Activated CD8-positive, alpha-beta memory T cell treated with anti-CD3 and anti-CD28 coated beads, Interleukin-2, amount 10 ng/mL, durations not matched to agents 7 days and 5 days (primary cell): ENCODE data around the gene NUDT9. TPM values are rescaled to one million over a fixed set of nuclear protein-coding genes. Genes with fewer than 3 reads are reported as not detected.
"Not testable (repeated sequence)": the region's sequence is repeated elsewhere in the genome, so short reads cannot be mapped to it uniquely, and the experiment has no call there.

Source experiments
- ATAC-seq: fragments of 150-1000 bp; cut with Tn5 transposase; one replicate; pipeline ENCODE4 v1.10.0; 2021; ENCODE audit warnings: moderate library complexity
- CTCF ChIA-PET: fragments of 350-600 bp; sonication (Branson Sonifier 250); formaldehyde crosslinking; loops from one replicate; lab custom pipeline; 2021; ENCODE audit warnings: antibody characterized with exemption; lab: Charles Lee
- DNase-seq: peaks from one replicate; pipeline ENCODE4 v3.0.0-alpha.2; 2020
- H3K27ac Mint-ChIP-seq: one replicate; pipeline ENCODE4 v1.8.0; 2021; ENCODE audit warnings: mild to moderate bottlenecking, mixed read lengths
- H3K27me3 Mint-ChIP-seq: one replicate; pipeline ENCODE4 v1.8.0; 2021; ENCODE audit warnings: mixed read lengths
- H3K36me3 Mint-ChIP-seq: one replicate; pipeline ENCODE4 v1.8.0; 2021; ENCODE audit warnings: mild to moderate bottlenecking, mixed read lengths
- H3K4me1 Mint-ChIP-seq: one replicate; pipeline ENCODE4 v1.8.0; 2021; ENCODE audit warnings: mixed read lengths
- H3K4me3 Mint-ChIP-seq: one replicate; pipeline ENCODE4 v1.8.0; 2021; ENCODE audit warnings: mild to moderate bottlenecking, moderate library complexity, mixed read lengths
- H3K9me3 Mint-ChIP-seq: one replicate; pipeline ENCODE4 v1.8.0; 2022; ENCODE audit warnings: low read depth, mixed read lengths
- total RNA-seq, 2 experiments: library from RNA; stranded (reverse); gene quantifications; one replicate each; pipeline ENCODE4 v1.2.3, GENCODE V29; 2021

Gene NUDT9
- total RNA-seq, 2 experiments from 2014 or later: 8.1 to 9.6 TPM

DNA sequence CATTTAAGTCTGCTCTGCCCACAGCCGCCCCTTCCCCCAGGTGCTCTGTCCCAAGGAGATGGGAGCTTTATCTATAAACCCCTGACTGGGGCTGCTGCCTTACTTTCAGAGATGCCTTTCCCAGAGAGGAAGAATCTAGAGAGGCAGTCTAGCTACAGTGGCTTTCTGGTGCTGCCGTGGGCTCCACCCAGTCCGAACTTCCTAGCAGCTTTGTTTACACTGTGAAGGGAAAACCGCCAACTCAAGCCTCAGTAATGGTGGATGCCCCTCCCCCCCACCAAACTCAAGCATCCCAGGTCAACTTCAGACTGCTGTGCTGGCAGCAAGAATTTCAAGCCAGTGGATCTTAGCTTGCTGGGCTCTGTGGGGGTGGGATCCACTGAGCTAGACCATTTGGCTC, 66.3 kb downstream of the NUDT9 start:
- H3K4me3 Mint-ChIP-seq, H3K27me3 Mint-ChIP-seq, CTCF ChIA-PET, ATAC-seq, H3K36me3 Mint-ChIP-seq, H3K9me3 Mint-ChIP-seq, H3K4me1 Mint-ChIP-seq, H3K27ac Mint-ChIP-seq, DNase-seq: not testable (repeated sequence)

DNA sequence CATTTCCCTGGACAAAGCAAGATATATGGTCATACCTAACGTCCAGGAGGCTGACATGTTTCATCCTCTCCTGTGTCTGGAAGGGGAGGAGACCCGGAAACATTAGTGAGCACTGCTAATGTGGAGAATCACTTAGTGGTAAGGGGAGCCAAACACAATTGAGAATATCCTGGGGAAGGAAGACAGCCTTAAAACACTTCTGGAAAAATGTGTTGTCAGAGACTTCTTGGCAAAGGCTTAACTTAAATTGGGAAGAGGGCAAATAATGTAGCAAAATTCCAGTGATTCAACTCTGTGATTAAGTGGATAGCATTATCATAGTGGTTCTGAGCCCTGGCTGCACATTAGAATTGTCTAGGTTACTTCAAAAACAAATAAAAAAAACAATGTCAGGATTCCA, 67.3 kb downstream of the NUDT9 start:
- no peak for DNase-seq
- H3K4me3 Mint-ChIP-seq: no peak overlapping the region
- no peak for ATAC-seq
- peaks cover 2% of the 10 kb centered on the region for H3K27me3 Mint-ChIP-seq
- peaks cover 3% of the 10 kb centered on the region for H3K36me3 Mint-ChIP-seq
- peaks cover 5% of the 10 kb centered on the region for H3K4me1 Mint-ChIP-seq
- H3K9me3 Mint-ChIP-seq: peaks cover 2% of the 10 kb centered on the region
- CTCF ChIA-PET: interaction anchor here (2.1 kb wide), 1 partner anchor 114 kb away, joined by 5 read pairs; no protein-coding TSS in a partner anchor
- H3K27ac Mint-ChIP-seq: no peak overlapping the region

DNA sequence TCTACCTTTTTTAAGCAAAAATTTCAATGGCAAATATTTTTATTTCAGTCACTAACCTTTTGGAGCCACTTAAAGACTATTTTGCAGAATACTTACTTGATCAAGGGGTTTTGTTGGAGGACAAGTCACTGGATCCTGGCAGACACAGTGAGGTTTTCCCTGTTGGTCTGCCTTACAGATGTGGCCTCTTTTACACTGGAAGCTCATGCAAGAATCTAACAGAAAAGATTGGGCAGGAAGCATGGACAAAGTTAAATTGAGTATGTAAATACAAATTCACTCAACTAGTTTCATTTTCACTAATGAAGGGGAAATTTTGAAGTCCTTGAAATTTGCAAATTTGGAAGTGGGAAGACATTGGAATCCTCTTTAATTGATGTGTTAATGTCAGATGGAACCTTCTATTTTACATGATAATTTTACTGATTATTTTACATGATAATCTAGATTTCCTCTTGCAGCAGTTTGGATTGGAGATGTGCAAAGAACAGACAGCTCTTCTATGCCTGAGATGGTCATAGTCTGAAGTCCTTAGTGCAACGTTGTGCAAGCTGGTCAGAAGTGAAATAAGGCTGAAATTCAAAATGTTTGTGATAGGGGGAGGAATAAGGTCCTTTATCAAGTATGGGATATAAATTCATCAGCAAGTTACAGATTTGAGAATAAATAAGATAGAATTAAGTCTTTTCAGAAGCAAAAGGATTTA, 68.4 kb downstream of the NUDT9 start:
- H3K36me3 Mint-ChIP-seq: peaks cover 3% of the 10 kb centered on the region
- no peak overlapping the region for H3K4me3 Mint-ChIP-seq
- CTCF ChIA-PET: interaction anchor here (2.1 kb wide), 1 partner anchor 115 kb away, joined by 5 read pairs; no protein-coding TSS in a partner anchor
- peaks cover 5% of the 10 kb centered on the region for H3K4me1 Mint-ChIP-seq
- H3K27ac Mint-ChIP-seq: peak overlapping the region; percentile 21
- no peaks in the 10 kb centered on the region for H3K27me3 Mint-ChIP-seq
- ATAC-seq (no peak), DNase-seq (no peak)
- peaks cover 2% of the 10 kb centered on the region for H3K9me3 Mint-ChIP-seq

DNA sequence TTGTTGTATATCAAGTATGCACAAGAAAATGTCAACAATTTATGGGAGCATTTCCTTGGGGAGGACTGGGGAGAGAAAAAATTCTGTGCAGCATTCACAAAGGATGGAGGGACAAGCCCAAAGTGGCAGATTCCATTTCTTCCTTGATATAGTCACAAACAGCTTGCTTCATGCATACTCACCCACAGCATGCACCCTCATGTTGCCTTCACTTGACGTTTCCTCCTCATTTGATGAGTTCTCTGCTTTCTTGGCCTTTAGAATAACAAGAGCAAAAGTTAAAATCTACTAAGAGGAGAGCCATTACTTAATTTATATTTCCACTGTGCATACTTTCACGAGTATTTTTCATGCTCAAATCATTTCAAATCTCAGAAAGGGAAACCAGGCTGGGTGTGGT, 69.1 kb downstream of the NUDT9 start:
- CTCF ChIA-PET: interaction anchor here (2.1 kb wide), 1 partner anchor 116 kb away, joined by 5 read pairs; no protein-coding TSS in a partner anchor
- no peak for ATAC-seq
- Mint-ChIP-seq H3K4me3 (no peak overlapping the region), H3K9me3 (peaks cover 2% of the 10 kb centered on the region), H3K27ac (no peak overlapping the region), H3K36me3 (peaks cover 3% of the 10 kb centered on the region), H3K4me1 (peaks cover 5% of the 10 kb centered on the region), H3K27me3 (no peaks in the 10 kb centered on the region)
- no peak for DNase-seq

DNA sequence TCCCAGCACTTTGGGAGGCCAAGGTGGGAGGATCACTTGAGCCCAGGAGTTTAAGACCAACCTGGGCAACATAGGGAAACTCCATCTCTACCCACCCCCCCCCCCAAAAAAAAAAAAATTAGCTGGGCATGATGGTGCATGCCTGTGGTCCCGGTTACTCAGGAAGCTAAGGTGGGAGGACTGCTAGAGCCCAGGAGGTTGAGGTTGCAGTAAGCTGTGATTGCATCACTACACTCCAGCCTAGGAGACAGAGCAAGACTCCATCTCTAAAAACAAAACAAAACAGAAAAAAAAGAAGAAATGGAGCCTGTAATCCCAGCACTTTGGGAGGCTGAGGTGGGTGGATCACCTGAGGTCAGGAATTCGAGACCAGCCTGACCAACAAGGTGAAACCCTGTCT, 69.5 kb downstream of the NUDT9 start:
- not testable (repeated sequence) for ATAC-seq, H3K36me3 Mint-ChIP-seq
- CTCF ChIA-PET: interaction anchor here (2.1 kb wide), 1 partner anchor 116 kb away, joined by 5 read pairs; no protein-coding TSS in a partner anchor

DNA sequence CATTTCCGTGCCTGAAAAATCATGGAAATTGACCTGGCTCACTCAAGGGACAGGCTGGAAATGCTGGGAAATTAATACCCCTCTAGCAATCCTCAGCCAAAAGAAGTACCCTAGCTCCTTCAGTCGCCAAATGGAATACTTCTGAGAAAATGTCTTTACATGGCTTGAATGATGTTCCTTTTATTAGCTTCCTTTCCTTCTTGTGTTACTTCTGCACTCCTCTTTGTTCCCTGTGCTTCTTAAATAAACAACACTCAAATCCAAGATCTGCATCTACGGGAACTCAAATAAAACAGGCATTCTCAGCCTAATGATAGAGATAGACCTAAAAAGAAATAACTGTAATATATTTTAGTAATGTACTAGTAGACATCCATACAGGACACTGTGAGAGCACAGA, 70.7 kb downstream of the NUDT9 start:
- Mint-ChIP-seq H3K9me3 (no peaks in the 10 kb centered on the region), H3K36me3 (no peaks in the 10 kb centered on the region), H3K27ac (no peak overlapping the region), H3K4me3 (no peak overlapping the region), H3K4me1 (peaks cover 6% of the 10 kb centered on the region), H3K27me3 (no peaks in the 10 kb centered on the region)
- CTCF ChIA-PET: interaction anchor here (1.0 kb wide), 1 partner anchor 27 kb away, joined by 3 read pairs; no protein-coding TSS in a partner anchor
- ATAC-seq (no peak), DNase-seq (no peak)

More for the DNA sequence above, 69.5 kb downstream of the NUDT9 start:
- H3K4me3 Mint-ChIP-seq, H3K4me1 Mint-ChIP-seq, DNase-seq, H3K9me3 Mint-ChIP-seq, H3K27ac Mint-ChIP-seq, H3K27me3 Mint-ChIP-seq: not testable (repeated sequence)

DNA sequence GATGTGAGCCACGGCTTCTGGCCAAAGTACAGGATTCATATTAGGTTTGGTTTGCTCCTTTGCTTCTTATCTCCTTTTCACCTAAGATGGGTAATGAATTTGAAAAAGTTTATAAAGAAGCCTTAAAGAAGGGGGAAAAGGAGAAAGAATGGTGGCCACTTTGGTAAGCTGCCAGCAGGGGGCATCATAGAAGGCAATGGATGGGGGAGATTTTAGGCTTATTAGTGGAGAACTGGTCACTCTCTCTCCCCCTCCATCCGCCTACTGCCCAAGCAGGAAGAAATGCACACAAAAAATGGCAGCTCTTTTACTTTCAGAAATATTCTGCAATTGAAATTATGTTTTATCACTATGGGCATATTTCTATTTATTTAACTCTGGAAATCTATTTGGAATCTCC, 74.8 kb downstream of the NUDT9 start:
- Mint-ChIP-seq H3K9me3 (no peaks in the 10 kb centered on the region), H3K36me3 (no peaks in the 10 kb centered on the region), H3K27ac (no peak overlapping the region), H3K4me3 (no peak overlapping the region), H3K27me3 (no peaks in the 10 kb centered on the region), H3K4me1 (peaks cover 24% of the 10 kb centered on the region)
- ATAC-seq (no peak), DNase-seq (no peak)
- CTCF ChIA-PET: interaction anchor here (0.7 to 1.4 kb wide), 4 partner anchors 12 to 351 kb away, joined by 3 to 4 read pairs (median 4); no protein-coding TSS in a partner anchor

DNA sequence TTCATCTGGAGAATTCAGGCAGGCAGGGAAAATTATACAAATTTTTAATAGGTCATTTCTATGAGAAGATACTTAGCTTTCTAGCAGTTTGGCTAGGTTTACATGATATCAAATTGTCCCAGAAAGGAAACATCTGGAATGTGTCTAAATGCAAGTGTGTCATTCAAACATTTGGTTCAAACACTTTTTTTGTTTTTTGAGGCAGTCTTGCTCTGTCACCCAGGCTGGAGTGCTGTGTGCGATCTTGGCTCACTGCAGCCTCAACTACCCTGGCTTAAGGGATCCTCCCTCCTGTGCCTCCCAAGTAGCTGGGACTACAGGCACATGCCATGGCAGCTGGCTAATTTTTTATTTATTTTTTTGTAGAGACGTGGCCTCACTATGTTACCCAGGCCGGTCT, 75.2 kb downstream of the NUDT9 start:
- no peaks in the 10 kb centered on the region for H3K36me3 Mint-ChIP-seq
- CTCF ChIA-PET: interaction anchor here (0.6 to 1.5 kb wide), 7 partner anchors 12 to 476 kb away, joined by 3 to 6 read pairs (median 3); no protein-coding TSS in a partner anchor
- ATAC-seq: no peak
- DNase-seq: no peak
- peaks cover 24% of the 10 kb centered on the region for H3K4me1 Mint-ChIP-seq
- no peaks in the 10 kb centered on the region for H3K9me3 Mint-ChIP-seq
- no peak overlapping the region for H3K4me3 Mint-ChIP-seq
- no peak overlapping the region for H3K27ac Mint-ChIP-seq
- no peaks in the 10 kb centered on the region for H3K27me3 Mint-ChIP-seq

DNA sequence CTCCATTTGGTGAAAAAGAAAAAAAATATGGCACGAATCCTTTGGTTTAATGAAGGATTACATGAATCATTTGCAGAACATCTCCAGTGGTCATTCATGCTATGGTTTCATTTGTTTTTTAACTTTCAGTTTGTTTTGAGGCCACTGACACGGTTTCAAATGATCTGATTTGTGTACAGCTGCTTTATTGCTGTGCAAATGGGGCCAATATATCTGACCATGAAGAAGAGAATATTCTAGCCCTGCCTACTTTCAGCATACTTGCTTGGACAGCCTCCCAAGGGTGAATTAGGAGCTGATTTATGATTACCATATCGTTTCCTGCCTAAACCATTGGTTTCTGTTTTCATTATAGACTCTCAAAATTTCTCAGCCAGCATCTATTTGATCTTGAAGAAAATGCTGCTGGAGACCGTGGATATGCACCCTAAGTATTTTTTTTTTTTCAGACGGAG, 76.1 kb downstream of the NUDT9 start:
- ATAC-seq: peak; percentile 57
- CTCF ChIA-PET: interaction anchor here (1.0 to 1.5 kb wide), 6 partner anchors 11 to 350 kb away, joined by 3 to 6 read pairs (median 4); no protein-coding TSS in a partner anchor
- Mint-ChIP-seq H3K27ac (peak overlapping the region; percentile 7), H3K27me3 (no peaks in the 10 kb centered on the region), H3K4me1 (peaks cover 24% of the 10 kb centered on the region), H3K9me3 (no peaks in the 10 kb centered on the region), H3K36me3 (no peaks in the 10 kb centered on the region), H3K4me3 (peak overlapping the region; percentile 58)
- DNase-seq: no peak

DNA sequence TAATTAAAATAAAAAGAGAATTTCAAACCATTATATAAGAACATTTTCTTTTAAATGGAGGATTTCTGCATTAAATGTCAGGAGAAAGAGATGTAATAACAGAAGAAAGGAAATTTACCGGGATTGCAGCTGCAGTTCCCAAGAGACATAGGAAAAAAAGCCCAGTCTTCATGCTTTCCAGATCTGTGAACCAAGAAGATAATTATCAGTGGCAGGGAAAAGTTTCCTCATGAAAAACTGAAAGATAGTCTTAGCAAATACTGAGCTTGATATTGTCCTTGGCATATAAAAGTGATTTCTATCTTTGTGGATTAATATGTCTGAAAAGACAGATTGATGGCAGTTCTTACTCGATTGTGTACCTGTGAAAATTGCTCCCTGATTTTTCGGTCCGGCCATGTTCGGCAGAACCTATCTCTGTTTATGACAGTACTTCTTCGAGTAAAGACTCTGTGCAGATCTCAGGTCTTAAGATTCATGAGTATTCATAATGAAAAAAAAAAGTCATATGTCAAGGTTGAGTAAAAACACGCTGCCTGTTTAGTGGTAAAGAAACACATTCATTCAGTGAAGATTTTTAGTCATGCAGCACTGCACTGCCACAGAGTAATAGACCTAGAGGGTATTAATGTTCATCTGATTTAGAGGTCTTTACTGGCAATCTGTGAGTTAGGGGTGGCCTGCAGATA, 77.2 kb downstream of the NUDT9 start:
- Mint-ChIP-seq H3K27me3 (no peaks in the 10 kb centered on the region), H3K27ac (peak overlapping the region; percentile 73), H3K9me3 (no peaks in the 10 kb centered on the region), H3K4me1 (peaks cover 24% of the 10 kb centered on the region), H3K36me3 (no peaks in the 10 kb centered on the region), H3K4me3 (peak overlapping the region; percentile 51)
- ATAC-seq (peak; percentile 84), DNase-seq (peak; percentile 45)
- CTCF ChIA-PET: interaction anchor here (1.1 kb wide), 1 partner anchor 20 kb away, joined by 3 read pairs; no protein-coding TSS in a partner anchor

DNA sequence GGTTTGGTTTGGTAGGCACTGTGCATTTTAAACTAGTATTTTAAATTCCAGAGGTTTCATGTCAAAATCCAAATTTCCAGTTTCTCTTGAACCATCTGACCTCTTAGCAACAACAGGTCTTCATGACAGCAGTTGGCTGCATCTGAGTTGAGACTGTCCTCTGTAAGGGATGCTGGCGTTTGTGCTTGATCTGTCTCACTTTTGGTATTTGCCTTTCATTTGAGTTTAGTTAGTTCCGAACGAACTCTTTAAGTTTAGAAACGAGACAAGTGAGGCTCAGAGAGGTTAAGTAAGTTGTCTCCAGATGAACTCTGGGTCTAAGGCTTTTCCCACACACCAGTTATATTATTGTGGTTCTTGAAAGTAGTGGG, 77.7 kb downstream of the NUDT9 start:
- CTCF ChIA-PET: no interaction called here
- Mint-ChIP-seq H3K27ac (peak overlapping the region; percentile 73), H3K4me3 (peak overlapping the region; percentile 51), H3K4me1 (peaks cover 24% of the 10 kb centered on the region), H3K27me3 (no peaks in the 10 kb centered on the region), H3K36me3 (no peaks in the 10 kb centered on the region), H3K9me3 (no peaks in the 10 kb centered on the region)
- DNase-seq (no peak), ATAC-seq (peak; percentile 61)

DNA sequence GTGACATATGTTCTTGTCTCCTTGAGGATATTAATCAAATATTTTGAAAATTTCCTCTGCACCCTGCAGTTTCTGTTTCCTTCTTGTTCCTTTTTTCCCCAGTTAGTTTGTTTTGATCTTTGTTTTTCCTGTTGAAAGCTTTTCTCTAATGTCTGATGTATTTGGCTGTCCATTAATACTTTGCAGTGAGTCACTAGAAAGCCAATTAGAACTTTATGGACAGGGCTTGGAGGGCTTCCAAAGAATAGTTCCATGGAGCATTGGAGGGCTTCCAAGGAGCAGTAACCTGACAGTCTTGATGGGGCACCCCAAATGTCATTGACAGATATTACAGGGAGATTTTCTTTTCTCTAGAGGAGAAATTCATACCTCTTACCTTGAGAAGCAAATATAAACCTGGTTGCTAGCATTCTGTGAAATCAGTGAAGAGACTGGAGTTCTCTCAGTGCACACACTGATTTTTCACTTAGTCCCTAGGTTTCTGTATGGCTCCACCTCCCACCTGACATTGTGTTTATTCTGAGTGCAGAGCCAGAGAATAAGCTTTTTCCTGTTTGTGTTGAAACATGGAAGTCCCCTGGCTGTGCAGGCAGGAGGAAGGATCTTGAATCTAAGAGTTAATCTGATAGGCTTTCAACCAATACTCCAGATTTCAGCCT, 80.3 kb downstream of the NUDT9 start:
- CTCF ChIA-PET: no interaction called here
- Mint-ChIP-seq H3K9me3 (no peaks in the 10 kb centered on the region), H3K4me3 (no peak overlapping the region), H3K27me3 (no peaks in the 10 kb centered on the region), H3K36me3 (no peaks in the 10 kb centered on the region), H3K27ac (no peak overlapping the region), H3K4me1 (peaks cover 24% of the 10 kb centered on the region)
- DNase-seq: no peak
- ATAC-seq: no peak

DNA sequence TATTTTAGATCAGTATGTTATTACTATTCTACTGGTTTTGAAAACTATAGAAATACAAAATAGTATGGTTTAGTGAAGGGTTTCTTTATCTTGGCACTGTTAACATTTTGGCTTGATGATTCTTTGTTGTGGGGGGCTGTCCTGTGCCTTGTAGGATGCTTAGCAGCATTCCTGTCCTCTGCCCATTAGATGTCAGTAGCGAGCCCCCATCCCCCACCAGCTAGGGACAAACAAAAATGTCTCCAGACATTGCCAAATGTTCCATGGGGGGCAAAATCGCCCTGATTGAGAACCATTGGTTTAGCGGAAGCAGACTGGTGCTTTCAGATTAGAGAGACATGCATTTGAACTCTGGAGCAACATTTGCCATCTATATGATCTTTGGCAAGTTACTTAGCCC, 83.5 kb downstream of the NUDT9 start:
- Mint-ChIP-seq H3K4me1 (peaks cover 4% of the 10 kb centered on the region), H3K4me3 (no peak overlapping the region), H3K36me3 (no peaks in the 10 kb centered on the region), H3K27ac (no peak overlapping the region), H3K9me3 (no peaks in the 10 kb centered on the region), H3K27me3 (no peaks in the 10 kb centered on the region)
- DNase-seq (no peak), ATAC-seq (no peak)
- CTCF ChIA-PET: no interaction called here
